Coronary artery (tissue), 2 donors: ENCODE measurements around the gene BABAM2.
"Not testable (repeated sequence)": the region's sequence is repeated elsewhere in the genome, so short reads cannot be mapped to it uniquely, and the experiment has no call there.

Source experiments
- DNase-seq: peaks from one replicate; pipeline ENCODE4 v3.0.0-alpha.2; 2017; ENCODE audit warnings: low spot score
- H3K27ac ChIP-seq, 2 donors: fragments of 200-600 bp; sonication (generic); one replicate each; pipeline ENCODE4 v1.5.1; 2016 to 2019
- H3K4me3 ChIP-seq: fragments of 200-600 bp; sonication (generic); 2 replicates; pipeline ENCODE4 v1.5.1; 2016; ENCODE audit warnings: mild to moderate bottlenecking, moderate library complexity
- TF ChIP-seq, protein P1 (sequence below): fragments of 200-600 bp; sonication (generic); IDR thresholded peaks from one replicate; pipeline ENCODE4 v1.5.1; 2019; ENCODE audit warnings: antibody characterized with exemption

BABAM2 gene

DNA sequence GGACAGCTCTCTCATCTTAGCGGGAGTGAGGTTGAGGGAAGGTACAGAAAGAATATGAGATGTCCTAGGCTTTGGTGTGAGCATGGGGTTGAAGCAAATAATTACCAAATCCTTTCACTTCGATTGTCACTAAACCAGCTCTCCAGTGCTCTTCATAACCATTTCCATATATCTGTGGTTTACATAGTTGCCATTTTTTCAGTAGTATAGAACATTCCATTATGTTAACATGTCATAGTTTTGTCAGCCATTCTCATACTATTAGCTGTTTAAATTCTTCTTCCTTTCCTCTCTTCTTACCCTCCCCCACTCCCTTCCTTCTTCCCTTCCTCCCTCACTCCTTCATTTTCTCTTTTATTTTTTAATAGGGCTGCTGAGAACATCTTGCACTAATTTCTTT lies 205.9 kb downstream of the BABAM2 start:
- Histone ChIP-seq H3K27ac (no peak overlapping the region), H3K4me3 (no peak overlapping the region)
- TF ChIP-seq, protein P1, sequence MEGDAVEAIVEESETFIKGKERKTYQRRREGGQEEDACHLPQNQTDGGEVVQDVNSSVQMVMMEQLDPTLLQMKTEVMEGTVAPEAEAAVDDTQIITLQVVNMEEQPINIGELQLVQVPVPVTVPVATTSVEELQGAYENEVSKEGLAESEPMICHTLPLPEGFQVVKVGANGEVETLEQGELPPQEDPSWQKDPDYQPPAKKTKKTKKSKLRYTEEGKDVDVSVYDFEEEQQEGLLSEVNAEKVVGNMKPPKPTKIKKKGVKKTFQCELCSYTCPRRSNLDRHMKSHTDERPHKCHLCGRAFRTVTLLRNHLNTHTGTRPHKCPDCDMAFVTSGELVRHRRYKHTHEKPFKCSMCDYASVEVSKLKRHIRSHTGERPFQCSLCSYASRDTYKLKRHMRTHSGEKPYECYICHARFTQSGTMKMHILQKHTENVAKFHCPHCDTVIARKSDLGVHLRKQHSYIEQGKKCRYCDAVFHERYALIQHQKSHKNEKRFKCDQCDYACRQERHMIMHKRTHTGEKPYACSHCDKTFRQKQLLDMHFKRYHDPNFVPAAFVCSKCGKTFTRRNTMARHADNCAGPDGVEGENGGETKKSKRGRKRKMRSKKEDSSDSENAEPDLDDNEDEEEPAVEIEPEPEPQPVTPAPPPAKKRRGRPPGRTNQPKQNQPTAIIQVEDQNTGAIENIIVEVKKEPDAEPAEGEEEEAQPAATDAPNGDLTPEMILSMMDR = no peak

DNA sequence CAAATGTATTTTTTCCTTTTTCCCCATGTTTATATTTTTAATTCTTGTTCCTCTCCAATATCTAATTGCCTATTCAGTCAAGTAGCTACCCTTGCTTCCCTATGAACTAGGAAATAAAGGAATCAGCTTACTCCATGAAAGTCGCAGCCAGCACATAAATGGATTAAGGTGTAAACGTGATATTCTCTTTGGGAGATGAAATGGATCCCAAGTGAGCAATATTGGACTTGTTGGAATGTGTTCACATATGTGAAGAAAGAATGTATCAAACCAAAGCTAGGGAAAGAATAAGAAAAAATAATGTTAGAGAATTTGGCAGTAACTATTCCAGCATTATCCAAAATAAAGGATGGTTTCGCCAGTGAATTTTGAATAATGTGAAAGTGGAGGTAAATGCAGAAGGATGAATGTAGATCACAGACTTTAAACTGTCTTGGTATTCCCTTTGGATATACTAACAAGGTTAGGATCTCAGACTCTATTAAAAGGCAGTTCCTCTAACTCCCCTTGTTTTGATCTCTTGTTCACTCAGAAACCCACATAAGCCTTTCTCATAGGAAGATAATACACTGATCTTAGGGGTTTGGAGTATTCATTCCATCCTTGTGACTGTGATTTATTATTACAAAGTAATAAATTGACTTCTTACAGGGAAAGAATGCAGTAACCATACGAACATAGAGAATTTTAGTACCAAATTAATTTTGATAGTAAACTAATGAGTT lies 208.1 kb downstream of the BABAM2 start:
- peak overlapping the region in 1 of 2 donors; percentile 1 for H3K27ac ChIP-seq
- TF ChIP-seq, protein P1 = no peak
- H3K4me3 ChIP-seq = no peak overlapping the region
- DNase-seq = no peak

More for the DNA sequence above, 205.9 kb downstream of the BABAM2 start:
- no peak for DNase-seq

DNA sequence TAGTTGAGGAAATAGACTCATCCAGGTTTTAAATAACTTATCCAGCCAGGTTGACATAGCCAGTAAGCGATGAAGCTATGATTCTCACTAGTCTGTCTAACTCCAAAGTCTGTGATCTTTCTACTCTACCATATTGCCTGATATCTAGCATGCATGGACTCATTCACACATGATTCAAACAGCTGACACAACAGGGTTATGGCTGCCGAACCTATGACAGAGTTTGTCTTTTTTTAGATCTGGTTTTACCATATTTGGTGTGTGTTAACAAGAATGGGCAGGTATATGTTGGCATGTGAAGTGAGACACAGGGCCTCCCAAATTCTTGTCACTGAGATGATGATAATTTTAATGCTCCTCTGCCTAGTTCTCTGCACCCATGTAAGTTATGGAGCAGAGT lies 210.6 kb downstream of the BABAM2 start:
- DNase-seq = no peak
- TF ChIP-seq, protein P1 = no peak
- H3K27ac ChIP-seq = no peak overlapping the region

DNA sequence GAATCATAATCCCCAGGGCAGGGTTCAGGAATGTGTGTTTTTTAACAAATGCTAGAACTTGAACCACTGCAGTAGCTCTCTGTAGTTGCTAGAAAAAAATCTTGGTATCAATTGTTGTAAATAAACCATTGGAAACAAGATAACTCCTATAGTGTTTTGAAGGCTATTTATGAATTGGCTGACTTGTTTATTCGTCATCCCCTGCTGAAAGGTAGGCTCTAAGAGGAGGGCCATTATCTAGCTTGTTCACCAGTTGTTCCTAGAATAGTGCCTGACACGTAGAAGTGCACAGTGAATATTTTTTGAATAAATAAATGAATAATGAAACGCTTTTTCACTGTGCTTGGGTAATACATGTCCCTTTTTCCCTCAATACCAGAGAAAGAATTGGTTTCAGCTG lies 211.4 kb downstream of the BABAM2 start:
- H3K4me3 ChIP-seq = peak overlapping the region; percentile 41
- TF ChIP-seq, protein P1 = no peak
- DNase-seq = no peak
- H3K27ac ChIP-seq = peak overlapping the region; percentile 39 to 61

More for the DNA sequence above, 210.6 kb downstream of the BABAM2 start:
- H3K4me3 ChIP-seq = no peak overlapping the region

DNA sequence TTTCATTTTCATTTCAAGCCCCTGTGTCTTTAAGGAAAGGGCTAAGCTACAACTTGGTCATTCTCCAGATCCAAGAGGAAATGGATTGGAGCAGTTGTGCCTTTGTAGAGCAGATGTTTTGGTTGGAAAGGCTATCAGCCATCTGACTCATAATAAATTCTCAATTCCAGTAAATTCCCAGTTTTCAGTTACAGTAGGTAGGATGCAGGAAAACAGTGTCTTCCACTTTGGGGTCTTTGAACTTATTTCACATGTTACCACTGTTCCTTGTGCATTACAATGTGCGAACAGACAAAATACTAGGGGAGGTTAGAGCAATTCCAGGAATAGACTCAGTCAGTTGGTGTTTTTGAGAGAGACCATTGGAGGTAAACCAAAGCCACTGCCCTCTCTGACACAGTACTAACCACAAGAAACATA lies 211.9 kb downstream of the BABAM2 start:
- no peak for DNase-seq
- TF ChIP-seq, protein P1 = no peak
- peak overlapping the region; percentile 39 to 61 for H3K27ac ChIP-seq
- H3K4me3 ChIP-seq = peak overlapping the region; percentile 41

DNA sequence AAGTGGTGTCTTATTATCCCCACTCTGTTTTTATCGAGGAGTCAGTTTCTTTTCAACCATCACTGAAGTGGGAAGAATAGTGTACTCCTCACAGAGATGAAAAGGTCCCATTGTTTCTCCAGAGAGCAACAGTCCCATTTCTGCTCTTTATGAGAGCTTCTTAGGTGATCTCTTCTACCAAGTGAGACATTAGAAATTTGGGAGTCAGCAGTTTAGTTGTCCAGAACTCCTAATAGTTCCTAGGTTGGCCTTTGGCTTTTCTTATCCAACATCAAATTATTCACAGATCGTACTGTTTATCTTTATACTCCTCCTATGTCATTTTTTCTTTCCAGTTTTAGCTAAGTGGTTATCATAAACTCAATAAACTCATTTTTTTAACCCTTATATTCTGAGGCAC lies 213.1 kb downstream of the BABAM2 start:
- TF ChIP-seq, protein P1 = no peak
- DNase-seq = no peak
- Histone ChIP-seq H3K27ac (peak overlapping the region in 1 of 2 donors; percentile 30), H3K4me3 (no peak overlapping the region)

DNA sequence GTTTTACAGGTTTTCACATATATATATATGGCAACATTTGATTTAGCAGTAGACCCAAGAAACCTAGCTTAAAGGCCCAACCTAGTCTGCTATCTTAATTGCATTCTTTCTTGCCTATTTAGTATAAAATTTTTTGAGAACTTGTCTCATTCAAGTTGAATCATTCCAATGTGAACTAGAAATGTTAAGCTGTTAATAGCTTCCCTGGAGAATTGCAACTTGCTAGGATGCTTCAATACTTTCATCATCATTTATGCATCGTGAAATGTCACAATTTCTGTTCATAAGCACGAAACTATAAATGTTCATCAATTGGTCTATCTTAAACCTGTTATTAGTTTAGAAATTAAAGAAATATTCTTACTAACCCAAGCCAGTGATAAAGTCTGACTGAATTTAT lies 217.6 kb downstream of the BABAM2 start:
- Histone ChIP-seq H3K4me3 (no peak overlapping the region), H3K27ac (no peak overlapping the region)
- TF ChIP-seq, protein P1 = no peak
- DNase-seq = no peak

DNA sequence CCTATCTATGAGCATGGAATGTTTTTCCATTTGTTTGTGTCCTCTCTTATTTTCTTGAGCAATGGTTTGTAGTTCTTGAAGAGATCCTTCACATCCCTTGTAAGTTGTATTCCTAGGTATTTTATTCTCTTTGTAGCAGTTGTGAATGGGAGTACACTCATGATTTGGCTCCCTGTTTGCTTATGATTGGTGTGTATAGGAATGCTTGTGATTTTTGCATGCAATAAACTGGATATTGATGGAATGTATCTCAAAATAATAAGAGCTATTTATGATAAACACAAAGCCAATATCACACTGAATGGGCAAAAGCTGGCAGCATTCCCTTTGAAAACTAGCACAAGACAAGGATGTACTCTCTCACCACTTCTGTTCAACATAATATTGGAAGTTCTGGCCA lies 223.2 kb downstream of the BABAM2 start:
- H3K4me3 ChIP-seq, DNase-seq, H3K27ac ChIP-seq: not testable (repeated sequence)
